ENCODE measurements around the gene MRTFA. TPM values are rescaled to one million over a fixed set of nuclear protein-coding genes. Genes with fewer than 3 reads are reported as not detected.

The MRTFA gene
- total and polyA plus RNA-seq, 2 of the 13 experiments (the other 11 are each of a cell fraction or from before 2014, with no cell fraction given): 2.4 to 8.2 TPM

DNA sequence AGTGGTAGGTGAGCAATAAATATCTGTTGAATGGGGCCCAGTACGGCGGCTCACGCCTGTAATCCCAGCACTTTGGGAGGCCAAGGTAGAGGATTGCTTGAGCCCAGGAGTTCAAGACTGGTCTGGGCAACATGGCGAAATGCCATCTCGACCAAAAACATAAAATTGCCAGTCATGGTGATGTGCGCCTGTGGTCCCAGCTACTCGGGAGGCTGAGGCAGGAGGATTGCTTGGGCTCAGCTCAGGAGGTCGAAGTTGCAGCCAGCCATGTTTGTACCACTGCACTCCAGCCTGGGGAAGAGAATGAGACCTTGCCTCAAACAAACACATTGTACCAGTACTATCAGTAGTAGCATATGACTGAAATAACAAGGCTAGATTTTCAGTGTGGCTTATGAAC, 262.0 kb downstream of the MRTFA start:
- TF ChIP-seq, protein P1, sequence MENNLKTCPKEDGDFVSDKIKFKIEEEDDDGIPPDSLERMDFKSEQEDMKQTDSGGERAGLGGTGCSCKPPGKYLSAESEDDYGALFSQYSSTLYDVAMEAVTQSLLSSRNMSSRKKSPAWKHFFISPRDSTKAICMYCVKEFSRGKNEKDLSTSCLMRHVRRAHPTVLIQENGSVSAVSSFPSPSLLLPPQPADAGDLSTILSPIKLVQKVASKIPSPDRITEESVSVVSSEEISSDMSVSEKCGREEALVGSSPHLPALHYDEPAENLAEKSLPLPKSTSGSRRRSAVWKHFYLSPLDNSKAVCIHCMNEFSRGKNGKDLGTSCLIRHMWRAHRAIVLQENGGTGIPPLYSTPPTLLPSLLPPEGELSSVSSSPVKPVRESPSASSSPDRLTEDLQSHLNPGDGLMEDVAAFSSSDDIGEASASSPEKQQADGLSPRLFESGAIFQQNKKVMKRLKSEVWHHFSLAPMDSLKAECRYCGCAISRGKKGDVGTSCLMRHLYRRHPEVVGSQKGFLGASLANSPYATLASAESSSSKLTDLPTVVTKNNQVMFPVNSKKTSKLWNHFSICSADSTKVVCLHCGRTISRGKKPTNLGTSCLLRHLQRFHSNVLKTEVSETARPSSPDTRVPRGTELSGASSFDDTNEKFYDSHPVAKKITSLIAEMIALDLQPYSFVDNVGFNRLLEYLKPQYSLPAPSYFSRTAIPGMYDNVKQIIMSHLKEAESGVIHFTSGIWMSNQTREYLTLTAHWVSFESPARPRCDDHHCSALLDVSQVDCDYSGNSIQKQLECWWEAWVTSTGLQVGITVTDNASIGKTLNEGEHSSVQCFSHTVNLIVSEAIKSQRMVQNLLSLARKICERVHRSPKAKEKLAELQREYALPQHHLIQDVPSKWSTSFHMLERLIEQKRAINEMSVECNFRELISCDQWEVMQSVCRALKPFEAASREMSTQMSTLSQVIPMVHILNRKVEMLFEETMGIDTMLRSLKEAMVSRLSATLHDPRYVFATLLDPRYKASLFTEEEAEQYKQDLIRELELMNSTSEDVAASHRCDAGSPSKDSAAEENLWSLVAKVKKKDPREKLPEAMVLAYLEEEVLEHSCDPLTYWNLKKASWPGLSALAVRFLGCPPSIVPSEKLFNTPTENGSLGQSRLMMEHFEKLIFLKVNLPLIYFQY (CRISPR knock-in tag; IDR thresholded peaks at IDR 0.05; ENCODE audit: borderline replicate concordance): no peak
- TF ChIP-seq NFE2L2 (IDR thresholded peaks at IDR 0.05; ENCODE audit: low read length): peak; percentile 61
- TF ChIP-seq, protein P2, sequence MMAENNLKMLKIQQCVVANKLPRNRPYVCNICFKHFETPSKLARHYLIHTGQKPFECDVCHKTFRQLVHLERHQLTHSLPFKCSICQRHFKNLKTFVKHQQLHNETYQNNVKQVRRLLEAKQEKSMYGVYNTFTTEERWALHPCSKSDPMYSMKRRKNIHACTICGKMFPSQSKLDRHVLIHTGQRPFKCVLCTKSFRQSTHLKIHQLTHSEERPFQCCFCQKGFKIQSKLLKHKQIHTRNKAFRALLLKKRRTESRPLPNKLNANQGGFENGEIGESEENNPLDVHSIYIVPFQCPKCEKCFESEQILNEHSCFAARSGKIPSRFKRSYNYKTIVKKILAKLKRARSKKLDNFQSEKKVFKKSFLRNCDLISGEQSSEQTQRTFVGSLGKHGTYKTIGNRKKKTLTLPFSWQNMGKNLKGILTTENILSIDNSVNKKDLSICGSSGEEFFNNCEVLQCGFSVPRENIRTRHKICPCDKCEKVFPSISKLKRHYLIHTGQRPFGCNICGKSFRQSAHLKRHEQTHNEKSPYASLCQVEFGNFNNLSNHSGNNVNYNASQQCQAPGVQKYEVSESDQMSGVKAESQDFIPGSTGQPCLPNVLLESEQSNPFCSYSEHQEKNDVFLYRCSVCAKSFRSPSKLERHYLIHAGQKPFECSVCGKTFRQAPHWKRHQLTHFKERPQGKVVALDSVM (CRISPR knock-in tag; IDR thresholded peaks at IDR 0.05): peak; percentile 73
- Histone ChIP-seq H3K27ac (ENCODE audit: extremely low read length, insufficient read depth, low read length) (no peak overlapping the region), H3K4me3 (replicated peaks in 1 of 3; ENCODE audit: insufficient read depth in 1 of 3, low read depth in 2 of 3, low read length in 3 of 3) (no peak overlapping the region), H2AFZ (ENCODE audit: low read length) (no peak overlapping the region), H3K4me2 (ENCODE audit: low read depth, low read length) (no peak overlapping the region), H3K4me1 (ENCODE audit: insufficient read depth, low read length) (no peaks in the 10 kb centered on the region), H4K20me1 (ENCODE audit: insufficient read depth, low read length) (no peaks in the 10 kb centered on the region), H3K9ac (ENCODE audit: insufficient read depth, low read depth, low read length) (no peak overlapping the region), H3K79me2 (ENCODE audit: insufficient read depth, low read length) (peaks cover 4% of the 10 kb centered on the region), H3K36me3 (replicated peaks in 1 of 2; ENCODE audit: control insufficient read depth in 1 of 2, insufficient read depth in 2 of 2, low read length in 2 of 2) (peaks cover 0 to 3% of the 10 kb centered on the region in 2 experiments; a peak in 1 of 5 replicates), H3K27me3 (ENCODE audit: control insufficient read depth in 1 of 2, insufficient read depth in 2 of 2, low read length in 2 of 2) (no peaks in the 10 kb centered on the region; a peak in 1 of 5 replicates), H3K9me3 (ENCODE audit: low read length) (no peaks in the 10 kb centered on the region)
- intact Hi-C loops (cut with micrococcal nuclease; ENCODE audit: unreplicated experiment): no loop called here
- DNase-seq (ENCODE audit: low spot score) (no peak), FAIRE-seq (no peak), ATAC-seq (no peak)
- BruUV-seq (replicated peaks): no TSS peak
- ChIA-PET POLR2A (interaction anchor here (1.1 kb wide), 1 partner anchor 13 kb away, joined by 3 read pairs; no protein-coding TSS in a partner anchor), CTCF (ENCODE audit: low intra/inter-chr PET ratio, low total read pairs) (no interaction called here)
- in situ Hi-C loops (cut with HindIII; ENCODE audit: extremely low pct_ligation_motif_present, low pct_unique_long_range_greater_than_20kb): no loop called here
- WGBS (ENCODE audit: low lambda C conversion rate): 96% methylated on average over 7 of the region's 8 CpGs

Data from HepG2 (cell line).